22Rv1 (cell line): ENCODE results near the gene CALHM6.

Source experiments
- CTCF ChIP-seq: fragments of 450-650 bp; IDR thresholded peaks from 2 replicates; pipeline ENCODE4 v1.5.1; 2017; ENCODE audit warnings: mild to moderate bottlenecking
- ZFX ChIP-seq: fragments of 450-650 bp; IDR thresholded peaks from 2 replicates; pipeline ENCODE4 v1.6.1; 2017; ENCODE audit warnings: antibody characterized with exemption, borderline replicate concordance

GRCh38 chr6:116412270-116412669 is 48.9 kb upstream of the CALHM6 start:
- TF ChIP-seq CTCF (no peak), ZFX (no peak)
